Keratinocyte (primary cell): ENCODE data around the gene SIGLEC8. TPM values are rescaled to one million over a fixed set of nuclear protein-coding genes. Genes with fewer than 3 reads are reported as not detected.

Experiments used
- DNase-seq: peaks from one replicate; pipeline ENCODE4 v3.0.0-alpha.2; 2011; ENCODE audit warnings: low read depth, missing footprints, low spot score
- FAIRE-seq: peaks from 2 replicates; lab custom pipeline; 2011; peaks lifted over from hg19 to GRCh38; lab: Jason Lieb, UNC
- H2AFZ ChIP-seq: 2 replicates; pipeline ENCODE4 v1.6.0; 2012; ENCODE audit warnings: low read length, control low read depth, inconsistent platforms; ENCODE audit not compliant: control insufficient read depth
- H3K27ac ChIP-seq: 2 replicates; pipeline ENCODE4 v1.5.1; 2011; ENCODE audit warnings: low read length; ENCODE audit not compliant: control insufficient read depth, insufficient read depth
- H3K27me3 ChIP-seq: 3 replicates; pipeline ENCODE4 v1.6.0; 2011; ENCODE audit warnings: low read length; ENCODE audit not compliant: control insufficient read depth, insufficient read depth; ENCODE audit errors: extremely low read depth
- H3K36me3 ChIP-seq, 2 experiments: 2 replicates in 1 of 2; 3 replicates in 1 of 2; pipeline ENCODE4 v1.5.1; 2011; ENCODE audit warnings: low read length in 2 of 2, mild to moderate bottlenecking in 1 of 2; ENCODE audit not compliant: control insufficient read depth in 2 of 2, insufficient read depth in 2 of 2; ENCODE audit errors: extremely low read depth in 1 of 2
- H3K4me1 ChIP-seq: 3 replicates; pipeline ENCODE4 v1.5.1; 2011; ENCODE audit warnings: low read length; ENCODE audit not compliant: control insufficient read depth, insufficient read depth; ENCODE audit errors: extremely low read depth
- H3K4me2 ChIP-seq: 3 replicates; pipeline ENCODE4 v1.6.0; 2011; ENCODE audit warnings: low read depth, low read length; ENCODE audit not compliant: control insufficient read depth, insufficient read depth; ENCODE audit errors: extremely low read depth
- H3K4me3 ChIP-seq, 3 experiments: fragments of 200-600 bp in 1 of 3; sonication (generic) in 1 of 3; 2 replicates in 2 of 3; 3 replicates in 1 of 3; pipeline ENCODE4 v1.5.1; 2011 to 2016; ENCODE audit warnings: low read length in 3 of 3, mild to moderate bottlenecking in 3 of 3, control low read depth in 2 of 3, inconsistent platforms in 1 of 3, low read depth in 1 of 3, mixed read lengths in 1 of 3, mixed run types in 1 of 3, moderate library complexity in 1 of 3; ENCODE audit not compliant: control insufficient read depth in 2 of 3, insufficient read depth in 2 of 3; ENCODE audit errors: extremely low read depth in 1 of 3
- H3K79me2 ChIP-seq: 2 replicates; pipeline ENCODE4 v1.6.0; 2012; ENCODE audit warnings: low read length; ENCODE audit not compliant: control insufficient read depth, insufficient read depth
- H3K9ac ChIP-seq: 3 replicates; pipeline ENCODE4 v1.6.0; 2011; ENCODE audit warnings: low read length; ENCODE audit not compliant: control insufficient read depth, insufficient read depth; ENCODE audit errors: extremely low read depth
- H3K9me1 ChIP-seq: 3 replicates; pipeline ENCODE4 v1.6.0; 2011; ENCODE audit warnings: low read length; ENCODE audit not compliant: control insufficient read depth, insufficient read depth; ENCODE audit errors: extremely low read depth
- H3K9me3 ChIP-seq: 2 replicates; pipeline ENCODE4 v1.5.1; 2012; ENCODE audit warnings: low read depth, low read length; ENCODE audit not compliant: control insufficient read depth
- H4K20me1 ChIP-seq: 3 replicates; pipeline ENCODE4 v1.6.0; 2011; ENCODE audit warnings: low read length; ENCODE audit not compliant: control insufficient read depth, insufficient read depth; ENCODE audit errors: extremely low read depth
- CTCF ChIP-seq, 3 experiments: IDR thresholded peaks in 1 of 3; conservative IDR thresholded peaks in 1 of 3; optimal IDR thresholded peaks in 1 of 3; 2 replicates in 2 of 3; 3 replicates in 1 of 3; pipeline versions ENCODE3 to v1.5.1; 2011; ENCODE audit warnings: low read length in 3 of 3, mild to moderate bottlenecking in 3 of 3, moderate library complexity in 2 of 3, control low read depth in 1 of 3, inconsistent platforms in 1 of 3; ENCODE audit not compliant: insufficient read depth in 2 of 3; ENCODE audit errors: extremely low read depth in 1 of 3
- EZH2 ChIP-seq: IDR thresholded peaks from one replicate; pipeline ENCODE4 v1.6.1; 2012; ENCODE audit warnings: inconsistent platforms, mild to moderate bottlenecking, low read length, moderate library complexity
- dilution Hi-C: fragments of 300-500 bp; cut with MboI; formaldehyde crosslinking; loops from one replicate; pipeline ENCODE4 v1.7.0; 2020; ENCODE audit warnings: low sequenced_read_pairs; ENCODE audit not compliant: extremely low pct_ligation_motif_present
- polyA plus RNA-seq, 5 experiments: library from polyadenylated mRNA; depleted of rRNA in 3 of 5; stranded (reverse) in 3 of 5; stranded (forward) in 1 of 5; unstranded in 1 of 5; fragments of >200 nt; gene quantifications; 1 replicate in 1 of 5; 2 replicates in 3 of 5; 3 replicates in 1 of 5; pipeline versions ENCODE4 v1.2.1 to v1.2.3, GENCODE V29; 2011 to 2012; ENCODE audit warnings: missing spikeins in 2 of 5, low read depth in 1 of 5, low replicate concordance in 1 of 5

The SIGLEC8 gene
- polyA plus RNA-seq, 1 donor (not counting 4 experiments of a cell fraction or from before 2014, with no cell fraction given), result not detected

GRCh38 chr19:51410950-51411748 lies 47.1 kb downstream of the SIGLEC8 start:
- Histone ChIP-seq H3K9ac (no peak overlapping the region), H3K79me2 (no peaks in the 10 kb centered on the region), H3K4me3 (no peak overlapping the region), H3K4me2 (no peak overlapping the region), H3K27me3 (no peaks in the 10 kb centered on the region), H3K4me1 (no peaks in the 10 kb centered on the region), H3K9me1 (no peaks in the 10 kb centered on the region), H3K27ac (no peak overlapping the region), H2AFZ (no peak overlapping the region), H3K9me3 (no peaks in the 10 kb centered on the region), H3K36me3 (no peaks in the 10 kb centered on the region), H4K20me1 (no peaks in the 10 kb centered on the region)
- no peak for FAIRE-seq
- TF ChIP-seq CTCF (optimal IDR thresholded peaks at IDR 0.05 in 1 of 3, IDR thresholded peaks at IDR 0.05 in 1 of 3, conservative IDR thresholded peaks at IDR 0.05 in 1 of 3; ENCODE audit: extremely low read depth in 1 of 3, insufficient read depth in 2 of 3, low read length in 3 of 3) (no peak), EZH2 (no peak)
- dilution Hi-C loops, result no loop called here
- no peak for DNase-seq

- Histone ChIP-seq H3K27me3 (no peaks in the 10 kb centered on the region), H3K79me2 (no peaks in the 10 kb centered on the region), H3K4me2 (no peak overlapping the region), H3K4me3 (no peak overlapping the region), H3K4me1 (no peaks in the 10 kb centered on the region), H4K20me1 (no peaks in the 10 kb centered on the region), H3K36me3 (no peaks in the 10 kb centered on the region), H3K9ac (no peak overlapping the region), H3K9me1 (no peaks in the 10 kb centered on the region), H2AFZ (no peak overlapping the region), H3K27ac (no peak overlapping the region), H3K9me3 (no peaks in the 10 kb centered on the region)
- no peak for FAIRE-seq
- dilution Hi-C loops, result no loop called here
- DNase-seq, result no peak
- TF ChIP-seq CTCF (optimal IDR thresholded peaks at IDR 0.05 in 1 of 3, IDR thresholded peaks at IDR 0.05 in 1 of 3, conservative IDR thresholded peaks at IDR 0.05 in 1 of 3; ENCODE audit: extremely low read depth in 1 of 3, insufficient read depth in 2 of 3, low read length in 3 of 3) (peak; percentile 20 to 53 (median 38)), EZH2 (no peak)
Measured at GRCh38 chr19:51407511-51408131, 50.6 kb downstream of the SIGLEC8 start.
